Measurements from ENCODE around the gene PUDP.
A peak's percentile ranks its signal among the peaks of the same experiment; 100 is the strongest.
"Not testable (repeated sequence)": the region's sequence is repeated elsewhere in the genome, so short reads cannot be mapped to it uniquely, and the experiment has no call there.

Gene PUDP

GRCh38 chrX:7147978-7148854, at the start of gene PUDP:
Gene PUDP, minus strand, starts transcription at chrX:7148153. Its CDS starts 40 bp downstream, at chrX:7148113.
- peak; percentile 54 to 88 (median 63) for DNase-seq (ENCODE audit: low read depth in 4 of 4, low spot score in 1 of 4)

GRCh38 chrX:7194606-7195005, 46.7 kb upstream of the PUDP start:
- no peak for DNase-seq (ENCODE audit: low read depth in 4 of 4, low spot score in 1 of 4)

- DNase-seq (ENCODE audit: low read depth in 4 of 4, low spot score in 1 of 4) = no peak
Measured at GRCh38 chrX:7192871-7193270, 44.9 kb upstream of the PUDP start.

- DNase-seq (ENCODE audit: low read depth in 4 of 4, low spot score in 1 of 4) = no peak
Measured at GRCh38 chrX:7191681-7192110, 43.7 kb upstream of the PUDP start.

- no peak for DNase-seq (ENCODE audit: low read depth in 4 of 4, low spot score in 1 of 4)
Measured at GRCh38 chrX:7190157-7190556, 42.2 kb upstream of the PUDP start.

GRCh38 chrX:7188672-7189071, 40.7 kb upstream of the PUDP start:
- no peak for DNase-seq (ENCODE audit: low read depth in 4 of 4, low spot score in 1 of 4)

GRCh38 chrX:7184816-7185215, 36.9 kb upstream of the PUDP start:
- no peak for DNase-seq (ENCODE audit: low read depth in 4 of 4, low spot score in 1 of 4)

- no peak for DNase-seq (ENCODE audit: low read depth in 4 of 4, low spot score in 1 of 4)
Measured at GRCh38 chrX:7179446-7179845, 31.5 kb upstream of the PUDP start.

GRCh38 chrX:7178859-7179258, 30.9 kb upstream of the PUDP start:
- not testable (repeated sequence) for DNase-seq (ENCODE audit: low read depth in 4 of 4, low spot score in 1 of 4)

- DNase-seq (ENCODE audit: low read depth in 4 of 4, low spot score in 1 of 4) = peak in 3 of 4 experiments; percentile 4 to 9 (median 8)
Measured at GRCh38 chrX:7170898-7171297, 22.9 kb upstream of the PUDP start.

GRCh38 chrX:7169627-7170026, 21.7 kb upstream of the PUDP start:
- no peak for DNase-seq (ENCODE audit: low read depth in 4 of 4, low spot score in 1 of 4)

GRCh38 chrX:7168371-7168770, 20.4 kb upstream of the PUDP start:
- DNase-seq (ENCODE audit: low read depth in 4 of 4, low spot score in 1 of 4) = no peak

GRCh38 chrX:7164174-7164573, 16.2 kb upstream of the PUDP start:
- DNase-seq (ENCODE audit: low read depth in 4 of 4, low spot score in 1 of 4) = no peak

GRCh38 chrX:7163146-7163677, 15.3 kb upstream of the PUDP start:
- DNase-seq (ENCODE audit: low read depth in 4 of 4, low spot score in 1 of 4) = no peak

GRCh38 chrX:7159149-7159861, 11.4 kb upstream of the PUDP start:
- DNase-seq (ENCODE audit: low read depth in 4 of 4, low spot score in 1 of 4) = no peak

- DNase-seq (ENCODE audit: low read depth in 4 of 4, low spot score in 1 of 4) = no peak
Measured at GRCh38 chrX:7158468-7158990, 10.6 kb upstream of the PUDP start.

GRCh38 chrX:7156879-7157278, 8.9 kb upstream of the PUDP start:
- DNase-seq (ENCODE audit: low read depth in 4 of 4, low spot score in 1 of 4) = no peak

- no peak for DNase-seq (ENCODE audit: low read depth in 4 of 4, low spot score in 1 of 4)
Measured at GRCh38 chrX:7155163-7155562, 7.2 kb upstream of the PUDP start.

- no peak for DNase-seq (ENCODE audit: low read depth in 4 of 4, low spot score in 1 of 4)
Measured at GRCh38 chrX:7154041-7154597, 6.2 kb upstream of the PUDP start.

- no peak for DNase-seq (ENCODE audit: low read depth in 4 of 4, low spot score in 1 of 4)
Measured at GRCh38 chrX:7153231-7153630, 5.3 kb upstream of the PUDP start.

- DNase-seq (ENCODE audit: low read depth in 4 of 4, low spot score in 1 of 4) = no peak
Measured at GRCh38 chrX:7149411-7149810, 1.5 kb upstream of the PUDP start.

Data from stimulated activated CD4-positive, alpha-beta T cell treated with anti-CD3 and anti-CD28 coated beads, Interleukin-1b, Interleukin-23, amount 100 ng/mL, for 24 hours (primary cell).